Esophagus mucosa (tissue), 1 donor: ENCODE measurements around the gene FBXO28. TPM values are rescaled to one million over a fixed set of nuclear protein-coding genes. Genes with fewer than 3 reads are reported as not detected.

Experiments
- ATAC-seq: fragments of 200-7000 bp; cut with Tn5 transposase; one replicate; pipeline ENCODE4 v1.9.1; 2020
- total RNA-seq: library from RNA; stranded (reverse); gene quantifications from one replicate; pipeline ENCODE4 v1.2.4, GENCODE V29; 2023
- donor health status: DM: yes; HTN: yes; CAD: no.

FBXO28 gene
- total RNA-seq, result 23.7 TPM

- peak; percentile 99 for ATAC-seq
Observed at GRCh38 chr1:224113918-224114786, at the start of gene FBXO28. Gene FBXO28, plus strand, starts transcription at chr1:224114111. Its CDS starts 19 bp downstream, at chr1:224114130.

DNA sequence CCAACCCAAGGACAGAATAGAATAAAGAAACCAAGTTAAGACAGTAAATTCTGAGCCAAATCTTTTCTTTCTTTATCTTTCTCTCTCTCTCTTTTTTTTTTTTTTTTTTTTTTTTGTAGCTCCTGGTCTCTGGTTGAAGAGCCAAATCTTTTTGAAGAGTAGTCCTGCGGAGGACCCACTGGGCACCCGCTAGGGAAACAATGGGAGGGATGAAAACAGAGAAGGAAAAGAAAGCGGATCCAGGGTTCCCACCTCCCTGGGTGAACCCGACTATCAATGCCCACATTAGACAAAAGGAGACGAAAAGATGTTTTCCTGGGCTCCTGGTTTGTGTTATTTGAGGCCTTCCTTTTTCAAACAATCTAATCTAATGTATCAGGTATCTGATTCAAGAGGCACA, 49.8 kb upstream of the FBXO28 start:
- ATAC-seq, result no peak

DNA sequence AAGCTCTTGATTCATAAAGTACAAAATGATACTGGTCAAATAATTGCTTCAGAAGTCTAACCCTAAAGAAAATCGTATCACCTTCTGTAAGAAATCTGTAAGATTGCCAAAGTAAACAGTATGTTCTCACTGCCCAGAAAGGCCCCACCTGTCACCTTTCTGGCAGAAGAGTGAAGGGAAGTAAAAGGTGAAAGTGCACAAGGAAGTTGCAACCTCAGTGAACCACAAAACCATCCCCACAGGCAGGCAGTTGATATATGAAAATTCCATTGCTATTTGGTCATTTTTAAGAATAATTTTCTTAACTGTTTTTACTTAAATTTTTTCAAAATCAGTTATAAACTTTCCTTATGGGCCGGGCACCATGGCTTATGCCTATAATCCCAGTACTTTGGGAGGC, 48.5 kb upstream of the FBXO28 start:
- peak; percentile 66 for ATAC-seq

- ATAC-seq, result no peak
Observed at GRCh38 chr1:224067207-224067606, 46.7 kb upstream of the FBXO28 start.

DNA sequence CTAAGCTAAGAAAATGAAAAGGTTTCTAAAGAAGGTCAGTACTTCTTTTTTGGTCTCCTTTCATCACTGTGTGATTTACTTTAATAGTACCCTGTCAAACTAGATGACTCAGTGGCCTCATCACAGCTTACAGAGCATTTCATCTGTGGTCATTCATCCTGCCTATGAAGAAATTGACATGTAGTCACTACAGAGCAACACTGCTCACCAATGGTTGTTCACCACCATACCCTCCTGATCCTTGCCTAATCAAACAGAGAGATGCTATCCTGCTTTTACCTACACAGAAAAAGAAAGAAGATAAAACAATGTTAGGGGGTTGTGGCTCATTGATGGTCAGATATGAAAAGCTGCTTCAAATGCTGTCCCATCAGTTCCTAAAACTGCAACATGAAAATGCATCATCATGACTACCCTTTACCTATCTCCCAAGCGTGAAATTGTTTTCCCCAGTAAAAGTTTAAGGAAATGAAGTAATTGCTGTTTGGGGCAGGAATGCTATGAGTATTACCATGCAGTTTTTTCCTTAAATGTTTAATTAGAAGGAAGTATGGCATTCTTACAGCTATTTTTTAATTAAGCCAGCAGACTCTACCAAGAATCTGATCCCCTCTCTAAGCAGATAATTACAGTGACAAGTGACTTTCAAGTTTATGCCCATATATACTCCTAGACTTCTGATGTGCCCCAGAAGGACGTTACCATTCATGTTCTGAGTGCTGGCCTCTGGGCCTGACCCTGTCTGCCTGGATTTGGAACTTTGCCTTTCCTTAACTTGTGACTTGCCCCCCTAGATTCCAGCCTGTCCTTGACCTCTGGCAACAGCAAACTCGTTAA, 46.1 kb upstream of the FBXO28 start:
- ATAC-seq, result peak; percentile 85

- ATAC-seq, result no peak
Observed at GRCh38 chr1:224068458-224069072, 45.3 kb upstream of the FBXO28 start.

- no peak for ATAC-seq
Observed at GRCh38 chr1:224069138-224069537, 44.8 kb upstream of the FBXO28 start.

- ATAC-seq, result no peak
Observed at GRCh38 chr1:224070521-224070920, 43.4 kb upstream of the FBXO28 start.

DNA sequence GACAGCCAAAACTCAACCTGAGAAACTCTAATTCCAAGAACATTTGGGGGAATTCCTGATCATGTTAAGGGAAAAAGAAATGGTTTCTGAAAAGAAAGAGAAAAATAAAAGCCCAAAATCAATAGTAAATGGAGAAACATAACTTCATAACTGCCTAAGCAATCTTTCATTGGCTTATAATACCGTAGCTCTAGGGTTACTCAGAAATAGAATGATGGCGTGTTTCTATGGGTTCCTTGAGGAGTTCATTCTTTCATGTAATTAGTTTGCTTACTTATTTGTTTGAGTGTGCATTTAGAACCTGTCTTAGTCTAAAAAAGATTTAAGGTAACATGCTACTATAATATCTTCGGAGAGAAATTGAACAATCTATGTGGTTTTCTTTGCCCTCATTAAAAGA, 37.5 kb upstream of the FBXO28 start:
- ATAC-seq, result no peak

DNA sequence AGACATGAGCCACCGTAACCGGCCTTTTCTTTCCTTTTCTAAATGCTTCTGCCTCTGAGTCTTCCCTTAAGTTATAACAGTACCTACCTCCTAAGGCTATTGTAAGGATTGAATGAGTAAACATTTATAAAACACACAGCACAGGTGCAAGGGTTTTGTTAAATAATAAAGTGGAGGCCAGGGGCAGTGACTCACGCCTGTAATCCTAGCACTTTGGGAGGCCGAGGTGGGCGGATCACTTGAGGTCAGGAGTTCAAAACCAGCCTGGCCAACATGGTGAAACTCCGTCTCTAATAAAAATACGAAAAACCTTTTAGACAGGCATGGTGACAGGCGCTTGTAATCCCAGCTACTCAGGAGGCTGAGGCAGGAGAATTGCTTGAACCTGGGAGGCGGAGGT, 34.3 kb upstream of the FBXO28 start:
- peak; percentile 83 for ATAC-seq

- ATAC-seq, result peak; percentile 92
Observed at GRCh38 chr1:224080115-224080774, 33.7 kb upstream of the FBXO28 start.

DNA sequence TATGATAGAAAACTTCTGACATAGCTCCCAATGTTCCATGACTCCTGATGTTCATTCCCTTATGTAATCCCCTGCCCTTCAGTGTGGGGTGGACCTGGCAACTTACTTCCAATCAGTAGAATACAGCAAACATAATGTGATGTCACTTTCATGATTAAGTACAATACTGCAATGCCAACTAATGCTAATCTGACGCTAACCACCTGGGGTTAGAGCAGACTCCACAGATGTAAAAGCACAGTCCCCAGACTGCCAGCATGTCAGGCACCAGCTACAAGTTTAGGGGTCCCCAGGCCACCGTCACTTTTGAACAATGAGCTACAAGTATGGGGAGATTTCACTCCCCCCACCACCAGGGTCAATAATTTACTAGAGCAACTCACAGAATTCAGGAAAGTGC, 32.3 kb upstream of the FBXO28 start:
- ATAC-seq, result no peak

GRCh38 chr1:224082146-224082545, 31.8 kb upstream of the FBXO28 start:
- ATAC-seq, result no peak

GRCh38 chr1:224084867-224085266, 29.0 kb upstream of the FBXO28 start:
- ATAC-seq, result no peak

- no peak for ATAC-seq
Observed at GRCh38 chr1:224085421-224086108, 28.3 kb upstream of the FBXO28 start.

DNA sequence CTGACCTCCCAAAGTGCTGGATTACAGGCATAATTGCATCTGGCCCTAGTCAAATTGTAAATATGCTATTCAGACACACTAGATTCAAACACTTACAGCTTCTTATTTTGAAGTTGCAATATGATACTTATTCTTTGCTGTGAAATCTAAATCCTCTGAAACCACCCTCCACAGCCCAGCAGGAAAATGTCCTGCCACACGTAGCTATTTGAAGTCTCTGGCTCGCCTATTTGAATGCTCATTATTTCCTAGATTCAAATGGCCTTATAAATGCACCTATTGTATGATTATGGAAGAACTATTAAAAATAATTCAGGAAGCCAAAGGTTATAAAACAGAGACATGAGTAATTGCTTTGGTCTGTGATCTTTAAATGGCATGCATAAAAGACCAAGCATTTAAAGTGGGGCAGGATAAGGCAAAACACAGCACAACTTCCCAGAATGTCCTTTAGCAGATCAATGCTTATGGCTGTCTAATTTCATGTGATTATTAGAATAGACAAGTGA, 26.6 kb upstream of the FBXO28 start:
- no peak for ATAC-seq

- peak; percentile 28 for ATAC-seq
Observed at GRCh38 chr1:224089583-224089982, 24.3 kb upstream of the FBXO28 start.

GRCh38 chr1:224090116-224090515, 23.8 kb upstream of the FBXO28 start:
- no peak for ATAC-seq

DNA sequence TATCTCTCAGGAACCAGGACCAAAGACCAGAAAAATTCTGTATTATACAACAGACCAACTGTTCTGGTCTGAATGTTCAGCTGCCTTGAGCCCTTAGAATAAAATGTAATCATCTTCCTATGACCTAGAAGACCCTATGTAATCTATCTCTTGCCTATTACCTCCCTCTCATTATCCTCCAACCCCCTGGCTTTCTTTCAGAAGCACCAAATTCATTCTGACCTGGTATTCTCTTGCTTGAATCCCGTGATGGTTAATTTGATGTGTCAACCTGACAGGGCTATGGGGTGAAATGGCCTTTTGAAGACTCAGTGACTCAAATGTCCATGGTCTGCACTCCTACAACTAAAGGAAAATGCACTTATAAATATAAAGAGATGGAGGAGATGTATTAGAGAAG, 21.8 kb upstream of the FBXO28 start:
- ATAC-seq, result no peak

GRCh38 chr1:224092601-224093000, 21.3 kb upstream of the FBXO28 start:
- no peak for ATAC-seq

GRCh38 chr1:224095339-224095738, 18.6 kb upstream of the FBXO28 start:
- peak; percentile 81 for ATAC-seq

DNA sequence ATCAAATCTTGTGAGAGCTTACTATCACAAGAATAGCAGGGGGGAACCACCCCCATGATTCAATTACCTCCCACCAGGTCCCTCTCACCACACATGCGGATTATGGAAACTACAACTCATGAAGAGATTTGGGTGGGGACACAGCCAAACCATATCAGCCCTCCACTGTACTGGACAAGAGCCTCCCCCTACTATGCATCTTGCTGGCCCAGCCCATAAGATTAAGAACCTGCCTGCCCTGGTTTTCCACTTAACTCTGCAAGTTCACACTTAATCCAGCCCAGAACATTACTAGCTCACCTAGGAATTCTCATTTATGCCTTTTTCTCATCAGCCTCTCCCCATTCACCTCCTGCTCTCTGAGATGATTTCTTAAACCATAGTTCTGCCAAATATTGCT, 18.0 kb upstream of the FBXO28 start:
- peak; percentile 87 for ATAC-seq
